ENCODE results near the gene PRR23C. TPM values are rescaled to one million over a fixed set of nuclear protein-coding genes. Genes with fewer than 3 reads are reported as not detected.

The PRR23C gene
- total RNA-seq, 1 experiment from 2014 or later, result not detected

- no peak overlapping the region for H3K27ac ChIP-seq (ENCODE audit: low read depth, low read length)
- CTCF ChIA-PET, result no interaction called here
- H3K9ac ChIP-seq (ENCODE audit: low read length), result no peak overlapping the region
- no peak overlapping the region for H3K4me2 ChIP-seq (ENCODE audit: low read length)
- DNase-seq (ENCODE audit: low read depth, low spot score), result no peak
- H4K20me1 ChIP-seq (ENCODE audit: insufficient read depth), result no peaks in the 10 kb centered on the region
- TF ChIP-seq, protein P1, sequence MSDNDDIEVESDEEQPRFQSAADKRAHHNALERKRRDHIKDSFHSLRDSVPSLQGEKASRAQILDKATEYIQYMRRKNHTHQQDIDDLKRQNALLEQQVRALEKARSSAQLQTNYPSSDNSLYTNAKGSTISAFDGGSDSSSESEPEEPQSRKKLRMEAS (IDR thresholded peaks at IDR 0.05), result no peak
- TF ChIP-seq ATF3 (IDR thresholded peaks at IDR 0.05) (no peak), TCF7L2 (IDR thresholded peaks at IDR 0.05; ENCODE audit: borderline replicate concordance, extremely low read depth, insufficient read depth, insufficient read length) (no peak), CTCF (IDR thresholded peaks at IDR 0.05 in 2 of 3, conservative IDR thresholded peaks at IDR 0.05 in 1 of 3; ENCODE audit: borderline replicate concordance in 1 of 3, insufficient read depth in 1 of 3, low read depth in 2 of 3, low read length in 2 of 3) (no peak), YY1 (IDR thresholded peaks at IDR 0.05; ENCODE audit: extremely low read depth, insufficient replicate concordance, low read depth, low read length) (no peak), CEBPB (IDR thresholded peaks at IDR 0.05; ENCODE audit: low read depth) (no peak), CBX3 (IDR thresholded peaks at IDR 0.05; ENCODE audit: low read depth) (no peak), SRF (IDR thresholded peaks at IDR 0.05; ENCODE audit: low read depth) (no peak), ELF1 (IDR thresholded peaks at IDR 0.05; ENCODE audit: borderline replicate concordance, low read depth) (no peak), SP1 (IDR thresholded peaks at IDR 0.05; ENCODE audit: low read depth) (no peak)
- TF ChIP-seq, protein P2, sequence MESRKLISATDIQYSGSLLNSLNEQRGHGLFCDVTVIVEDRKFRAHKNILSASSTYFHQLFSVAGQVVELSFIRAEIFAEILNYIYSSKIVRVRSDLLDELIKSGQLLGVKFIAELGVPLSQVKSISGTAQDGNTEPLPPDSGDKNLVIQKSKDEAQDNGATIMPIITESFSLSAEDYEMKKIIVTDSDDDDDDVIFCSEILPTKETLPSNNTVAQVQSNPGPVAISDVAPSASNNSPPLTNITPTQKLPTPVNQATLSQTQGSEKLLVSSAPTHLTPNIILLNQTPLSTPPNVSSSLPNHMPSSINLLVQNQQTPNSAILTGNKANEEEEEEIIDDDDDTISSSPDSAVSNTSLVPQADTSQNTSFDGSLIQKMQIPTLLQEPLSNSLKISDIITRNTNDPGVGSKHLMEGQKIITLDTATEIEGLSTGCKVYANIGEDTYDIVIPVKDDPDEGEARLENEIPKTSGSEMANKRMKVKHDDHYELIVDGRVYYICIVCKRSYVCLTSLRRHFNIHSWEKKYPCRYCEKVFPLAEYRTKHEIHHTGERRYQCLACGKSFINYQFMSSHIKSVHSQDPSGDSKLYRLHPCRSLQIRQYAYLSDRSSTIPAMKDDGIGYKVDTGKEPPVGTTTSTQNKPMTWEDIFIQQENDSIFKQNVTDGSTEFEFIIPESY (IDR thresholded peaks at IDR 0.05; ENCODE audit: extremely low read depth, insufficient replicate concordance, low read length), result no peak
- no peaks in the 10 kb centered on the region for H3K9me2 ChIP-seq (ENCODE audit: insufficient read depth)
- H3K36me3 ChIP-seq (ENCODE audit: control insufficient read depth in 1 of 2, insufficient read depth in 2 of 2, low read length in 2 of 2), result no peaks in the 10 kb centered on the region
- ATAC-seq, result no peak
- no peak overlapping the region for H2AFZ ChIP-seq (ENCODE audit: low read depth, low read length, poor library complexity, severe bottlenecking)
- H3K4me1 ChIP-seq (ENCODE audit: control insufficient read depth in 1 of 2, insufficient read depth in 2 of 2, low read length in 2 of 2), result no peaks in the 10 kb centered on the region
- POLR2A ChIA-PET, result no interaction called here
- intact Hi-C loops (cut with micrococcal nuclease), result no loop called here
- RAD21 ChIA-PET (ENCODE audit: low non-redundant PET in 1 of 2, low total read pairs in 2 of 2, uncharacterized antibody in 2 of 2, unreplicated experiment in 2 of 2), result no interaction called here
- H3K9me3 ChIP-seq (ENCODE audit: control insufficient read depth in 1 of 2, insufficient read depth in 1 of 2, low read depth in 1 of 2, low read length in 2 of 2), result no peaks in the 10 kb centered on the region
- H3K4me3 ChIP-seq (replicated peaks in 1 of 2; ENCODE audit: low read depth in 1 of 2, low read length in 2 of 2), result no peak overlapping the region
- BruUV-seq (replicated peaks), result no TSS peak
- H3K27me3 ChIP-seq (ENCODE audit: insufficient read depth, low read length), result no peaks in the 10 kb centered on the region
- no peaks in the 10 kb centered on the region for H3K79me2 ChIP-seq (ENCODE audit: insufficient read depth, low read length)
These were observed 39.5 kb upstream of the PRR23C start for GRCh38 chr3:139084176-139084575.

All from HCT116 (cell line).